ENCODE results near the gene MREG.

Gene MREG

GRCh38 chr2:215898363-215898762, 115.0 kb downstream of the MREG start:
- in situ Hi-C loops (cut with HindIII; ENCODE audit: low sequenced_read_pairs): no loop called here

GRCh38 chr2:215896921-215897320, 116.4 kb downstream of the MREG start:
- in situ Hi-C loops (cut with HindIII; ENCODE audit: low sequenced_read_pairs): no loop called here

GRCh38 chr2:215895330-215895729, 118.0 kb downstream of the MREG start:
- in situ Hi-C loops (cut with HindIII; ENCODE audit: low sequenced_read_pairs): no loop called here

Measured in DLD1 (cell line).